ENCODE results near the gene SAMD5.

The SAMD5 gene

DNA sequence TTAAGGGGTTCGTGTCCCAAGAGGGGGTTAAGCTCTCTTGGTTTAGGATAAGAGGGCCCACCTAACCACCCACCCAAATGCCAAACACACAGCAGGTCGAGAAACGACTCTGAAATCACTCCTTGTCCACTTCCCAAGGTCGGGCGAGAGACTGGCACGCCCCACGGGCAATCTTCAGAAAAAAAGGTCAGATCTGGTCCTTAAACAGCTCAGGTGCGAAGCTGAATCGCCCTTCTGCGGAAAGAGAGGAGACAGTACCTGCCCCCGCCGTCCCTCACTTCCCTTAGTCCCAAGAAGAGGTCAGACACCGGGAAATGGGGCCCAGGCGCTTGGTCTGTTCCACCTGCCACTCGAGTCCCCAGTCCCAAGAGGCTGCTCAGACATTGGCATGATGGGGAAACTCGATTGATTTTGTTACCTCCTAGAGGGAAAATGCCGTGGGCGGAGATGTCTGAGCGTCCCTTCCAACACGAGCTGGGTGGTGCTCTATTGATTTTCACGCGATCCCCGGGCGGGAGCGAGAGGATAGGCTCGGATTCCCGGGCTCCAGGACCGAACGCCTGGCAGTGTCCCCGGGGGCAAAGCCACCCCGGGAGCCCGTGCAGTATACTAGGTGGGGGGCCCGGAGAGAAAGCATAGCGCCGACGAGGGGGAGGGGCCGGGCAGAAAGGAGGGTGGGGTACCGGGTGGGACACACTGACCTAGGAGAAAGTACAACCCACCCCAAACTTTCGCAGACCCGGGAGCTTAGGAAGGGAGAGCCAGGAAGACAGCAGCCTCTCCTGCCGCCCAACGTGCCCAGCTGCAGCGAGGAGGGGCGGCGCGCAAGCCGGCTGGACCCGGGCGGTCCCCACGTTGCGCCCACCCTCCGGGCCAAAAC, 1.1 kb upstream of the SAMD5 start:
- POLR2A ChIA-PET (ENCODE audit: low non-redundant PET), result no interaction called here
- CTCF ChIA-PET, result interaction anchor here (0.5 to 1.2 kb wide), 11 partner anchors 313 to 1221 kb away, joined by 3 to 5 read pairs (median 3); no protein-coding TSS in a partner anchor
- TF ChIP-seq, protein P1, sequence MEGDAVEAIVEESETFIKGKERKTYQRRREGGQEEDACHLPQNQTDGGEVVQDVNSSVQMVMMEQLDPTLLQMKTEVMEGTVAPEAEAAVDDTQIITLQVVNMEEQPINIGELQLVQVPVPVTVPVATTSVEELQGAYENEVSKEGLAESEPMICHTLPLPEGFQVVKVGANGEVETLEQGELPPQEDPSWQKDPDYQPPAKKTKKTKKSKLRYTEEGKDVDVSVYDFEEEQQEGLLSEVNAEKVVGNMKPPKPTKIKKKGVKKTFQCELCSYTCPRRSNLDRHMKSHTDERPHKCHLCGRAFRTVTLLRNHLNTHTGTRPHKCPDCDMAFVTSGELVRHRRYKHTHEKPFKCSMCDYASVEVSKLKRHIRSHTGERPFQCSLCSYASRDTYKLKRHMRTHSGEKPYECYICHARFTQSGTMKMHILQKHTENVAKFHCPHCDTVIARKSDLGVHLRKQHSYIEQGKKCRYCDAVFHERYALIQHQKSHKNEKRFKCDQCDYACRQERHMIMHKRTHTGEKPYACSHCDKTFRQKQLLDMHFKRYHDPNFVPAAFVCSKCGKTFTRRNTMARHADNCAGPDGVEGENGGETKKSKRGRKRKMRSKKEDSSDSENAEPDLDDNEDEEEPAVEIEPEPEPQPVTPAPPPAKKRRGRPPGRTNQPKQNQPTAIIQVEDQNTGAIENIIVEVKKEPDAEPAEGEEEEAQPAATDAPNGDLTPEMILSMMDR (conservative IDR thresholded peaks at IDR 0.05; ENCODE audit: low read depth), result no peak
- H3K27ac ChIP-seq, result no peak overlapping the region
- peak; percentile 22 for DNase-seq (ENCODE audit: low spot score)

DNA sequence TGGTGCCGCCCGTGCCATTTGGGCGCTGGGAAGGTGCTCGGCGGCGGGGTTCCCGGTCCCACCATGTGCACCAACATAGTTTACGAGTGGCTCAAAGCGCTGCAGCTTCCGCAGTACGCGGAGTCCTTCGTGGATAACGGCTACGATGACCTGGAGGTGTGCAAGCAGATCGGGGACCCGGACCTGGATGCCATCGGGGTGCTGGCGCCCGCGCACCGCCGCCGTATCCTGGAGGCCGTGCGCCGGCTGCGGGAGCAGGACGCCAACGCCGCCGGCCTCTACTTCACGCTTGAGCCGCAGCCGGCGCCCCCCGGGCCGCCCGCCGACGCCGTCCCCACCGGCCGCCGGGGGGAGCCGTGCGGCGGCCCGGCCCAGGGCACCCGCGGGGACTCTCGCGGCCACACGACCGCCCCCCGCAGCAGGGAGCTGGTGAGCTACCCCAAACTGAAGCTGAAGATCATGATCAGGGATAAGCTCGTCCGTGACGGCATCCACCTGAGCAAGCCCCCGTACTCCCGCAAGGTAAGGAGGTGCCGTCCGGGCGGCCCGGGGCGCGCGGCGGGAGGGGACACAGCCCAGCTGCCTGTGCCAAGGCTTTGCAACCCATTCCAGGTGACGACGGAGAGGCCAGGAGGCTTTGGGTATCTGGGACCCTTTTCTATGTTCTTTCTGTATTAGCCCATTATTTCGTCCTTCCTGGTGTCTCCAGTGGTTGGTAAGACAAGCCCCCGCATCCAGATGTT, 547 bp downstream of the SAMD5 start:
- no peak for DNase-seq (ENCODE audit: low spot score)
- TF ChIP-seq, protein P1 (conservative IDR thresholded peaks at IDR 0.05; ENCODE audit: low read depth), result no peak
- CTCF ChIA-PET, result interaction anchor here (0.7 kb wide), 1 partner anchor 297 kb away, joined by 3 read pairs; no protein-coding TSS in a partner anchor
- POLR2A ChIA-PET (ENCODE audit: low non-redundant PET), result no interaction called here
- H3K27ac ChIP-seq, result no peak overlapping the region

DNA sequence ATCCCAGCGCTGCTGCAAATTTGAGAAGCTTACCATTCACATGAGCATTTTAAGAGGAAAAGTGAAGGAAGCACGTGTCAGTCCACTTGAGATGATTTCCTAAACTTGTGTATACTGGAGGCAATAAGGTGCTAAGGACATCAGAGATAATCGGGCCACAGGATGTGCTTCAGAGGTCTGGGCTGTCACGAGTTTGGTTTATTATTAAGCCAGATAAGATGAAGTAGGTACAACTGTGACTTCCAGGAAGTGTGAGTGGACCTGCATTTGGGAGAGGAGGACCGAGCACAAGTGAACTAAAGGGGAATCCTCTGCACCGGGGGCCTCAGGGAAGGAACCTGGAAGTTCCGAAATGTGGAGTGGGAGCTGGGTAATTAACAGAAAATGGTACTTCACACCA, 1.4 kb downstream of the SAMD5 start:
- POLR2A ChIA-PET (ENCODE audit: low non-redundant PET), result interaction anchor here (0.6 kb wide), 1 partner anchor 10 kb away, joined by 3 read pairs; no protein-coding TSS in a partner anchor

DNA sequence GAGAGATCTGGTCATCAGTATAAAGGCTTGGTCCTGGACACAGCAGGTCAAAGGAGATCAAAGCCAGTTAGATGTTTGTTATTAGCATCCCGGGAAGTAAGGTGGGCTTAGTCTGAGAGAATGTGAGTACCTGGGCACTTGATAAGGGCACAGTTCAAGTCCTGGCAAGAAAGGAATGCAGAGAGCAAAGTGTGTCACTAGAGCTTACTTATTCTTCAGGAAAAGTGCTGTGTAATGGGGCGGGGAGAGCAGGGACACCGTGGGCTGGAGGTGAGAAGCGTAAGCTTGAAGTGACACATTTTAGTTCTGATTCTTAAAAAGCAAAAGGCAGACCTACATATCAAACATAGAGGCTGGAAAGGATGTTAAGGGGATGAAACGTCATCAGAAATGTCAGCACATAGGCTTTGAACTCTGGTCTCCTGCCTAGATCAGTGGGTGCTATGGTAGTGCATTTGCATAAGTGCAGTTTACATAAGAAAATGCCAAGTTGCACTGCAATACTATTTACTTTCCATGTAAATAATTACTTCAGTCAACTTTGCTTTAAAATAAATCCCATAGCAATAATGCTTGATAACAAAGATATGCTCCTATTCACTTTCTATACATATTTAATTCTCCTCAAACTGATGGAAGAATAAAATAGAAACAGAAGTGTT, 2.6 kb downstream of the SAMD5 start:
- POLR2A ChIA-PET (ENCODE audit: low non-redundant PET), result no interaction called here
- CTCF ChIA-PET, result no interaction called here
- H3K27ac ChIP-seq, result no peak overlapping the region
- no peak for DNase-seq (ENCODE audit: low spot score)
- TF ChIP-seq, protein P1 (conservative IDR thresholded peaks at IDR 0.05; ENCODE audit: low read depth), result no peak

More for the DNA sequence above, 1.4 kb downstream of the SAMD5 start:
- TF ChIP-seq, protein P1 (conservative IDR thresholded peaks at IDR 0.05; ENCODE audit: low read depth), result no peak
- CTCF ChIA-PET, result interaction anchor here (0.7 kb wide), 1 partner anchor 97 kb away, joined by 3 read pairs; no protein-coding TSS in a partner anchor
- H3K27ac ChIP-seq, result no peak overlapping the region
- DNase-seq (ENCODE audit: low spot score), result no peak

DNA sequence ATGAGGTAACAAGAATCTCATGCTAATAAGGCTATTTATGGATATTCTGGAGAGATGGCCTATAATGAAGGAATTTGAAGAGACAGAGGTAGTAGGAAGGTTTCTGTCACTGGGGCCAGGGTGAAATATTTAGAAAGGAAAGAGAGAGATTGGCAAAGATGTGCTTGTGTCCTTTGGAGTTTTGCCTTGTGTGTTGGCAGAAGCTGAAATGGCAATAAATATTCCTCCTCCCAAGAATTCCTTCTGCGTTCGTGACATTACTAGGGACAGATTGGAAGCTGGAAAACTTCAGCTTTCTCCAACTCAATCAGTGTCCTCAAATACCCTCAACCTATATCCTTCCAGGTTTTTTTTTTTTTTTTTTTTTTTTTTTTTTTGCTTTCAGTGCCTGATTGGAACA, 6.3 kb downstream of the SAMD5 start:
- ChIA-PET POLR2A (ENCODE audit: low non-redundant PET) (no interaction called here), CTCF (no interaction called here)
- DNase-seq (ENCODE audit: low spot score), result no peak
- TF ChIP-seq, protein P1 (conservative IDR thresholded peaks at IDR 0.05; ENCODE audit: low read depth), result no peak
- H3K27ac ChIP-seq, result no peak overlapping the region

DNA sequence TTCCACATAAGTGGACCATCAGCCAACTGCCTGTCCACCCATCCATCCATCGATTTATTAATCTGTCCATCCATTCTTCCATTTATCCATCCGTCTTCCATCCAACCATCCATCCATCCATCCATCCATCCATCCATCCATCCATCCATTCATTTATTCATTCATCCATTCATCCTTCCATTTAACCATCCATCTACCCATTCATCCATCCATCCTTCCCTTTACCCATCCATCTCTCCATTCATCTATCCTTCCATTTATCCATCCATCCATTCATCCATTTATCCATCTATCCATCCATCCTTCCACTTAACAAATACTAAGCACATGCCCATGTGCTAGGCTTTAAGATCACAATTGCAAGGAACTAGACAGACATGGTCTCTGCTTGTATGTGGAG, 6.8 kb downstream of the SAMD5 start:
- POLR2A ChIA-PET (ENCODE audit: low non-redundant PET), result no interaction called here
- CTCF ChIA-PET, result no interaction called here
- DNase-seq (ENCODE audit: low spot score), result no peak
- TF ChIP-seq, protein P1 (conservative IDR thresholded peaks at IDR 0.05; ENCODE audit: low read depth), result no peak
- no peak overlapping the region for H3K27ac ChIP-seq

All from RWPE1 (cell line).